Ovary (tissue), 9 donors: Measurements from ENCODE around the gene ABCC4. TPM values are rescaled to one million over a fixed set of nuclear protein-coding genes. Genes with fewer than 3 reads are reported as not detected.

Experiments used
- DNase-seq, 5 donors: peaks; one replicate each; pipeline ENCODE4 v3.0.0-alpha.2; 2019 to 2020
- H3K27ac ChIP-seq, 2 donors: fragments of 200-600 bp; one replicate each; pipeline versions ENCODE4 v1.5.1 to v1.8.0; 2019 to 2022
- H3K27me3 ChIP-seq: fragments of 200-600 bp; one replicate; pipeline ENCODE4 v1.8.0; 2022
- H3K36me3 ChIP-seq: fragments of 200-600 bp; sonication (generic); one replicate; pipeline ENCODE4 v1.5.1; 2019
- H3K4me1 ChIP-seq: one replicate; pipeline ENCODE4 v1.8.1; 2013; ENCODE audit warnings: mild to moderate bottlenecking, moderate library complexity; ENCODE audit not compliant: insufficient read depth
- H3K4me3 ChIP-seq: fragments of 200-600 bp; sonication (generic); one replicate; pipeline ENCODE4 v1.5.1; 2017
- H3K9me3 ChIP-seq, 2 donors: fragments of 200-600 bp in 1 of 2; sonication (generic) in 1 of 2; one replicate each; pipeline versions ENCODE4 v1.5.1 to v1.8.1; 2013 to 2019; ENCODE audit warnings: mild to moderate bottlenecking in 1 of 2, moderate library complexity in 1 of 2
- EP300 ChIP-seq: sonication (generic); formaldehyde crosslinking; IDR thresholded peaks from one replicate; pipeline ENCODE4 v1.6.1; 2017; ENCODE audit warnings: antibody characterized with exemption
- POLR2A ChIP-seq: fragments of 450-650 bp; IDR thresholded peaks from one replicate; pipeline ENCODE4 v1.6.1; 2017; ENCODE audit warnings: antibody characterized with exemption, mild to moderate bottlenecking, moderate library complexity
- WGBS, 3 donors: extraction: QIAGEN DNeasy Blood & Tissue Kit in 1 of 3; methylation state at CpG; one replicate each; pipeline versions ENCODE4 v1.1.5 to v1.1.7; 2013 to 2017; 5-methylcytosine and 5-hydroxymethylcytosine counted together
- intact Hi-C, 4 donors: fragments of 100-400 bp; cut with DNase I; formaldehyde crosslinking; loops; one replicate each; pipeline versions ENCODE4 v1.11.0 to v1.15.1; 2022 to 2023
- polyA plus RNA-seq, 2 donors: library from polyadenylated mRNA; stranded (reverse); fragments of 200-250 nt in 1 of 2; fragments of 350-450 nt in 1 of 2; fragmentation: Illumina TruSeq in 1 of 2; extraction: RNeasy Lipid Tissue Mini Kit (QIAGEN cat#74804) in 1 of 2; gene quantifications; one replicate each; pipeline ENCODE4 v1.2.3, GENCODE V29; 2013 to 2014
- total RNA-seq, 7 donors: library from RNA; depleted of rRNA in 2 of 7; stranded (reverse); fragments of >200 nt in 2 of 7; fragmentation: NEBNext Ultra II Directional in 3 of 7; extraction: Animal tissue kit (Norgen Biotek cat#: 25700) in 3 of 7; gene quantifications; one replicate each; pipeline versions ENCODE4 v1.1.0 to v1.2.4, GENCODE V29; 2016 to 2023
- TF ChIP-seq, protein P1 (sequence below), 3 donors: fragments of 450-650 bp in 2 of 3; fragments of 200-600 bp in 1 of 3; IDR thresholded peaks; one replicate each; pipeline versions ENCODE4 v1.5.1 to v1.8.0; 2016 to 2022; ENCODE audit warnings: antibody characterized with exemption in 3 of 3, mild to moderate bottlenecking in 1 of 3
- donor health status: DM: no; HTN: no; CAD: no; lungs with moderate emphysema.
- donor health status: DM: no; HTN: no; CAD: no.
- donor health status: Bipolar disorder and iron deficiency.
- donor health status: DM: yes; HTN: yes; CAD: no.
- donor health status: DM: no; HTN: no; CAD: no.
- donor health status: DM: yes; HTN: yes; CAD: no.

Gene ABCC4
- total and polyA plus RNA-seq, 9 donors = 6.1 to 28.5 (median 11.5) TPM

DNA sequence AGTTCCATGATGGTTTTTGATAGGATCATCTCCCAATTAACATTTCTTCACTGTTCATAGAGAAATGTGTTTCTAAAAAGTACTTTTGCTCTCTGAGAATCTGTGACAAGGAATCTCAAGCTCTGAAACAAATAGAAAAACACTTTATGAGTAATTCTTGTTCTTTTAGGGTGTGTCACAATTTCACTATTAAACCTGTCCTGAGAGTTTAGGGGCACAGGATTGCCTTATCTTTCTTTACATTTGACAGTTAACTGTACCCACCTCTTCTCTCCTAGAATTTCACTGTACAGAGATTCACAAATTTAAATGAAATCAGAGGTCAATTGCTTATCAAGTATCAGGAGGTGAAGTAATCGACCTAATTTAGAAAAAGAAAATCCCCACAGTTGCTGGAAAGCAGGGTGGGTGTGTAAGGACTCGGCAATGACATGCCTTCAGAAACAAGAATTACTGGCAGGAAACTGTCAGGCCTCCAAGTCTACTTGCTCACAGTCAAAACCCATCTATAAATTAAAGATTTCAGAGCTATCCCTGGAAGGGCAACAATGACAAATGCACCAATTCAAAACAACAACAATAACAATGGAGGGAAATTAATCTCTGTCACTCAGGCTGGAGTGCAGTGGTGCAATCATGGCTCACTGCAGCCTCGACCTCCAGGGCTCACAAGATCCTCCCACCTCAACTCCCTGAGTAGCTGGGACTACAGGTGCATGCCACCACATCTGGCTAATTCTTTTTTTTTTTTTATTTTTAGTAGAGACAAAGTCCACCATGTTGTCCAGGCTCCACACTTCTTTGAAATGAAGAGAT is 250.2 kb downstream of the ABCC4 start:
- no peaks in the 10 kb centered on the region for H3K9me3 ChIP-seq
- intact Hi-C loops = no loop called here
- no peaks in the 10 kb centered on the region for H3K4me1 ChIP-seq
- 71 to 80% (median 75%) methylated on average over 3 of the region's 3 CpGs for WGBS, 3 donors
- TF ChIP-seq, protein P1, sequence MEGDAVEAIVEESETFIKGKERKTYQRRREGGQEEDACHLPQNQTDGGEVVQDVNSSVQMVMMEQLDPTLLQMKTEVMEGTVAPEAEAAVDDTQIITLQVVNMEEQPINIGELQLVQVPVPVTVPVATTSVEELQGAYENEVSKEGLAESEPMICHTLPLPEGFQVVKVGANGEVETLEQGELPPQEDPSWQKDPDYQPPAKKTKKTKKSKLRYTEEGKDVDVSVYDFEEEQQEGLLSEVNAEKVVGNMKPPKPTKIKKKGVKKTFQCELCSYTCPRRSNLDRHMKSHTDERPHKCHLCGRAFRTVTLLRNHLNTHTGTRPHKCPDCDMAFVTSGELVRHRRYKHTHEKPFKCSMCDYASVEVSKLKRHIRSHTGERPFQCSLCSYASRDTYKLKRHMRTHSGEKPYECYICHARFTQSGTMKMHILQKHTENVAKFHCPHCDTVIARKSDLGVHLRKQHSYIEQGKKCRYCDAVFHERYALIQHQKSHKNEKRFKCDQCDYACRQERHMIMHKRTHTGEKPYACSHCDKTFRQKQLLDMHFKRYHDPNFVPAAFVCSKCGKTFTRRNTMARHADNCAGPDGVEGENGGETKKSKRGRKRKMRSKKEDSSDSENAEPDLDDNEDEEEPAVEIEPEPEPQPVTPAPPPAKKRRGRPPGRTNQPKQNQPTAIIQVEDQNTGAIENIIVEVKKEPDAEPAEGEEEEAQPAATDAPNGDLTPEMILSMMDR (IDR thresholded peaks at IDR 0.05) = no peak
- TF ChIP-seq EP300 (no peak), POLR2A (no peak)
- no peak overlapping the region for H3K4me3 ChIP-seq
- no peak overlapping the region for H3K27ac ChIP-seq
- no peaks in the 10 kb centered on the region for H3K27me3 ChIP-seq
- no peak for DNase-seq
- no peaks in the 10 kb centered on the region for H3K36me3 ChIP-seq

DNA sequence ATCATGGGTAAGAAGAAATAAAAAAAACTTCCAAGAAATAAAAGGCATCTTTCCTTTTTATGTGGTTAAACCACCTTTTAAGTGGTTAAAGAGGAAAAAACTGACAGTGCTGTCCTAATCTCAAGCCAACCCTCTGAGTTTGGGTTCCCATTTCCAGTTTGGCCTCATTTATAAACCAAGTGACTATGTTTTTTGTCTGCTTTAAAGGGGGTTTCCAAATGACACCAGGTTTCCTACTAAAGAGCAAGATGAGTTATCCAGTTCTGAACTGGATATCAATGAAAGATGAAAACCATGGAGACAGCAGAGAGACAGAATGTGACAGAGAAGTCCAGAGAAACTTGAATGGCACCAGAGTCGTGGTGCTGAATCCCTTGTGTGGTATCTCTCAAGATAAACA is 251.5 kb downstream of the ABCC4 start:
- Histone ChIP-seq H3K4me3 (no peak overlapping the region), H3K9me3 (no peaks in the 10 kb centered on the region), H3K27ac (no peak overlapping the region), H3K27me3 (no peaks in the 10 kb centered on the region), H3K4me1 (no peaks in the 10 kb centered on the region), H3K36me3 (no peaks in the 10 kb centered on the region)
- TF ChIP-seq, protein P1 (IDR thresholded peaks at IDR 0.05) = no peak
- no peak for TF ChIP-seq POLR2A
- no peak for TF ChIP-seq EP300
- no peak for DNase-seq
- intact Hi-C loops = no loop called here
- WGBS, 3 donors = 72 to 84% (median 79%) methylated on average over 1 of the region's 1 CpG

DNA sequence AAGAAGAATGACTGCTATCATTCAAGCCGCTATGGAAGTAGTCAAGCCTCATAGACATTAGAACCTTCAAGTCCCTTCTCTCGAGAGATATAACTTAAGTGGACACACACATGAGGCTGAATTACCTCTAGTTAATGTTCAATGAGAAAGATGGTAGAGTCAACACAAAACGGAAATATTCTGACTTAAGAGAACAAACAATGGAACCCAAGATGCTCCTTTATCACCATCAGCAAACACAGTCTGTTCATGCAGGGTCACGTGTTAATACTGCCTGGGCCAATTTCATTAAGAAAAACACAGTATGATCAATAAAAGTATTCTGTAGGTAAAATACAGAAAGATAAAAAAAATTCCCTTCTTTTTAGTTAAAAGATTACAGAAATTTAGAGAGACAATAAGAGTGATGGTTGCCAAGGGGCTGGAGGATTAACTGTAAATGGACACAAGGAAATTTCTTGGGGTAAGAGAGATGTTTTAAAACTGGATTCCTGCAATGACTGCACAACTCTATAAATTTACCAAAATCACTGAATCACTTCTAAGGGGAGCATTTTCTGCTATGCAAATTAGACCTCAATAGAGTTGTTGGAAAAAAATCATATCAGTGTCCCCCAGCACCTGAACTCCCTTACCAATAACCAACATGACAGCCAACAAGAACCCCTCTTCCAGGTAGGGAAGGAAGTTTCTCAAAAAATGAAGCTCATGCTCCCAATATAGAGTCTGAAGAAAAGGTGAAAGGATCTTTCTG is 256.6 kb downstream of the ABCC4 start:
- DNase-seq = no peak
- Histone ChIP-seq H3K4me3 (no peak overlapping the region), H3K27me3 (no peaks in the 10 kb centered on the region), H3K9me3 (no peaks in the 10 kb centered on the region), H3K27ac (no peak overlapping the region), H3K4me1 (no peaks in the 10 kb centered on the region), H3K36me3 (no peaks in the 10 kb centered on the region)
- 95 to 96% (median 95%) methylated on average over 4 of the region's 4 CpGs for WGBS, 3 donors
- TF ChIP-seq EP300 = no peak
- TF ChIP-seq, protein P1 (IDR thresholded peaks at IDR 0.05) = no peak
- TF ChIP-seq POLR2A = no peak
- intact Hi-C loops = no loop called here

DNA sequence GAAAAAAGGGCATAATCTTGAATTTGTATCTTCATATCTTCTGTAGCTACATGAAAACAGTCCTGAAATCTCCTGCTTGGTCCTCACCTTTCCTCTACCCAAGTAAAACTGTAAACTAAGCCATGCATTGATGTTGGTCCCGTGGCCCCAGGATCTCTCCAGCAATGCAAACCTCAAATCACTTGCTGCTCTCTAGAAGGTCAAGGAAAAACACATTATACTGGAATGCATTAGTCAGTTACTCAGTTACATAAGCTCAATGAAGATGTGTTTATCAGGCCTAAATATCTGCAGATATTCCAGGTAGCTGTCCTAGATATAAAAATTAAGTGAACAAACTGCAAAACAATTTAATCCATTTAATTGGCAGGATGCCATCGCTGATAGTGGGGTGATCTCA is 261.8 kb downstream of the ABCC4 start:
- H3K4me3 ChIP-seq = no peak overlapping the region
- no peaks in the 10 kb centered on the region for H3K27me3 ChIP-seq
- no peak overlapping the region for H3K27ac ChIP-seq
- no peak for DNase-seq
- intact Hi-C loops = no loop called here
- no peaks in the 10 kb centered on the region for H3K36me3 ChIP-seq
- no peaks in the 10 kb centered on the region for H3K9me3 ChIP-seq
- 73 to 80% (median 74%) methylated on average over 2 of the region's 2 CpGs for WGBS, 3 donors
- H3K4me1 ChIP-seq = no peaks in the 10 kb centered on the region
- TF ChIP-seq, protein P1 (IDR thresholded peaks at IDR 0.05) = no peak
- TF ChIP-seq EP300 (no peak), POLR2A (no peak)
